Activated T-cell treated with anti-CD3 and anti-CD28 coated beads for 48 hours (primary cell): ENCODE measurements around the gene AARSD1.
"Not testable (repeated sequence)": the region's sequence is repeated elsewhere in the genome, so short reads cannot be mapped to it uniquely, and the experiment has no call there.

ENCODE experiments used
- DNase-seq: peaks from one replicate; pipeline ENCODE4 v3.0.0-alpha.2; 2020; ENCODE audit warnings: low read depth

The AARSD1 gene

GRCh38 chr17:42980766-42981397 is 16.6 kb upstream of the AARSD1 start:
- DNase-seq: peak; percentile 64

GRCh38 chr17:42980274-42980765 is 16.1 kb upstream of the AARSD1 start, which contains the start of gene RUNDC1:
TSS of gene RUNDC1 (plus strand) at chr17:42980565. CDS start at chr17:42980577, 12 bp downstream.
- DNase-seq: peak; percentile 91

GRCh38 chr17:42979511-42980273 is 15.4 kb upstream of the AARSD1 start, which contains the start of gene PTGES3L:
TSS of gene PTGES3L (minus strand) at chr17:42980080. CDS start at chr17:42980053, 27 bp downstream.
- DNase-seq: peak; percentile 25

GRCh38 chr17:42975701-42976100 is 11.4 kb upstream of the AARSD1 start:
- DNase-seq: not testable (repeated sequence)

GRCh38 chr17:42975265-42975664 is 11.0 kb upstream of the AARSD1 start:
- DNase-seq: no peak

- not testable (repeated sequence) for DNase-seq
Measured at GRCh38 chr17:42973323-42973722, 9.1 kb upstream of the AARSD1 start.

DNA sequence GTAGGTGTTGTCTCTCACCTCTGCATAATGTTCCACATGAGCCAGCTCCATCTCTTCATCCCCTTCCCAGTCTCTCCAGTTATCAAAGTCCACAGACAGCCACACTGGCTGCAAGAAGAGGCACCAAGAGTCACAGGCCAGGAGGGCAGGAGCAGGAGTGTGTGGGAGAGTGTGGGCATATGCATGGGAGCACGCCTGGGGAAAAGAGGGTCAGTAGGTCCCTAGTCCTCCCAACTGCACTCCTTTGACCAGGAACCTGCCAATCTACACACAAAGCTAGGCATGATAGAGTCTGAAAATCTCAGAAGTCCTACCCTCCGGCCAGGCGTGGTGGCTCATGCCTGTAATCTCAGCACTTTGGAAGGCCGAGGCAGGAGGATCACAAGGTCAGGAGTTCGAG is 7.3 kb upstream of the AARSD1 start:
- DNase-seq: no peak

DNA sequence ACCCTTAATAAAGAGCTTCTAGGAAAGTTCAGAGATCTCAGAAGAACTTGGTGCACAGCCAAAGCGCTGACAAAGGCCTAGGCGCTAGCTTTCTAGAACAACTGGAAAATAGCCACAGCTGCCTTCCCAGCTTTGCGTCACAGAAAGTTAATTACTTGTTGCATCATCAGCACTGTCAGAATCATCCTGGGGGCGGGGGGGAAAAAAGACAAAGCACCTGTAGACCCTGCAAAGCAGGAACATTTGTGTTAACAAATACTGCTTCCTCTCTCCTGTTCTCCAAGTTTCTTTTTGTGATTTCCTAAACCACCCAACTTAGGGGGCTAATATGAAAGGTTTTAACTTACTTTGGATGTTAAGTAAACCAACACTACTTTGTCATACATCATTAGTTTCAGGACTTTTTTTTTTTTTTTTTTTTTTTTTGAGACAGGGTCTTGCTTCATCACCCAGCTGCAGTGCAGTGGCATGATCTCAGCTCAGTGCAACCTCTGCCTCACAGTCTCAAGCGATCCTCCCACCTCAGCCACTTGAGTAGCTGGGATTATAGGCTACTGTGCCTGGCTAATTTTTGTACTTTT is 4.8 kb upstream of the AARSD1 start:
- no peak for DNase-seq

DNA sequence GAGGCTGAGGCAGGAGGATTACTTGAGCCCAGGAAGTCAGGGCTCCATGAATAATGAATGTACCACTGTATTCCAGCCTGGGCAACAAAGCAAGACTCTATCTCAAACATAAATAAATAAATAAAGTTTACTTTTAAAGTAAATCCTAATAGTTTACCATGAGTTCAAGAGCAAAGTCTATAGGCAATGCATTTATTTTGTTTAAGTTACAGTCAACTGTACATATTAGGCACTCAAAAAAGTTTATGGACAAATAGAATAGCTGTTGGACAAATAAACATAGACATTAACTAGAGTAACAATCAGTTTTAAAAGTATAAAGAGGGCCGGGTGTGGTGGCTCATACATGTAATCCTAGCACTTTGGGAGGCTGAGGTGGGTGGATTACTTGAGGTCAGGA is 3.7 kb upstream of the AARSD1 start:
- no peak for DNase-seq

DNA sequence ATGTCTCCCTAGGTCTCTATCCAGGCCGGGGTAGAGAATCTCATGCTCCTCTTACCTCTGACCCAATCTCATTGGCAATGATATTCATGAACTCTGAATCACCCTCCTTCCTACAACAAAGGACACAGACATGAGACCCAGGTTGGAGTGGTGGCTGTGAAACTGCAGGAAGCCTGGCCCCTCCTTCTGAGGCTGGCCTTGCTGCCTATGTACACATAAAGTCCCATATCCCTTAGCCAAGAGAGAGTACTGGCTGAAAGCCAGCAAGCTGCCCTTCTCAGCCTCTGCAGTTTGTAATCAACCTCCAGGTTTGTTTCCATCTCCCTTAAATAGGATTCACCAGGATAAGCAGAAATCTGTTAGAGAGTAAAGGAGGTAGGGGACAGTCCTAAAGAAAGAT is 10.6 kb downstream of the AARSD1 start:
- no peak for DNase-seq

- no peak for DNase-seq
Measured at GRCh38 chr17:42950044-42950783, 14.0 kb downstream of the AARSD1 start.

DNA sequence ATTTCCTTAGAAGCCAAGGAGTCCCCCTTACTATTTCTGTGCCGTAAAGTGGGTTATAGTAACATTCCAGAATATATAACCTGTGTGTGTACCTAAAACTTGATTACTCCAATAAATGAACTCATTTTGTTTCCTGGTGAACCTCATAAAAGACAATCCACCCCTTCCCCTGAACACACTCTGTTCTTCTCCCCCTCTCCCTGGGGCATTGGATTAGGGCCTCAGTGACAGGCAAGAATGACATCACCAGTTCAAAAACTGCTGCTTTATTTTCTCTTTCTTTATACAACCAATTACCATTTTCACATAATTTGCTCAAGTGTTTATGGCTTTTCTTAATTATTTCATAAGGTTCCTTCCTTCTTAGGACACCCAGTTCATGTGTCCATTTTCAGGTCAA is 17.4 kb downstream of the AARSD1 start:
- DNase-seq: no peak

- DNase-seq: no peak
Measured at GRCh38 chr17:42944211-42944610, 20.0 kb downstream of the AARSD1 start.

DNA sequence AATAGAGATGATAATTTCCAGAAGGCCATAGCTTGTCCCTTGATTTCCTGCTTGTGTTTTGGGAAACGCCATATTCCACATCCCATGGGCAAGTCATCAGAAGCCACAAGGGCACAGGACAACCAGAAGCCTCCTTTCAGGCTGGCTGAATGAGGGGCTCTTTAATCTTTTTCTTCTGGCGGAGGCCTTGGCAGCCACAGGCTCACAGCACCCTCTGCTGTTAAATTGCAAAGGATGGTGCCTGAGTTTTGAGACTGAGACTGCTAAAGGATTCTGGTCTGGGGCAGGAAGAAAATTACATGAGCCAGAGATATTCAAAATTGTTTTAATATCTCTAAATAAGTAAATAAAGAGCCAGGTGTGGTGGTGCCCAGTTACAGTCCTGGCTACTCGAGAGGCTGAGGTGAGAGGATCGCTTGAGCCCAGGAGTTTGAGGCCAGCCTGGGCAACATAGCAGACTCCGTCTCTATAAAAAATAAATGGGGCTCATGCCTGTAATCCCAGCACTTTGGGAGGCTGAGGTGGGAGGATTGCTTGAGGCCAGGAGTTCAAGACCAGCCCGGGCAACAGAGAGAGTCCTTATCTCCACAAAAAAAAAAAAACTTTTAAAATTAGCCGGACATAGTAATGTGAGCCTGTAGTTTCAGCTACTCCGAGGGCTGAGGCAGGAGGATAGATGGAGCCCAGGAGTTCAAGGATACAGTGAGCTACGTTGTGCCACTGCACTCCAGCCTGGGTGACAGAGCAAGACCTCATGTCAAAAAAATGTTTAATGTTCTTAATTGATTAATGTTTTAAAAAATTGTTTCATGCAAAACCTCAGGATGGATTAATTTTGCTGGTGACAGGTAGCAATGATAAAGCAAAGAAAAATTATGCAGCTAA is 26.3 kb downstream of the AARSD1 start:
- peak; percentile 15 for DNase-seq

GRCh38 chr17:42929497-42929844 is 34.8 kb downstream of the AARSD1 start:
- no peak for DNase-seq

DNA sequence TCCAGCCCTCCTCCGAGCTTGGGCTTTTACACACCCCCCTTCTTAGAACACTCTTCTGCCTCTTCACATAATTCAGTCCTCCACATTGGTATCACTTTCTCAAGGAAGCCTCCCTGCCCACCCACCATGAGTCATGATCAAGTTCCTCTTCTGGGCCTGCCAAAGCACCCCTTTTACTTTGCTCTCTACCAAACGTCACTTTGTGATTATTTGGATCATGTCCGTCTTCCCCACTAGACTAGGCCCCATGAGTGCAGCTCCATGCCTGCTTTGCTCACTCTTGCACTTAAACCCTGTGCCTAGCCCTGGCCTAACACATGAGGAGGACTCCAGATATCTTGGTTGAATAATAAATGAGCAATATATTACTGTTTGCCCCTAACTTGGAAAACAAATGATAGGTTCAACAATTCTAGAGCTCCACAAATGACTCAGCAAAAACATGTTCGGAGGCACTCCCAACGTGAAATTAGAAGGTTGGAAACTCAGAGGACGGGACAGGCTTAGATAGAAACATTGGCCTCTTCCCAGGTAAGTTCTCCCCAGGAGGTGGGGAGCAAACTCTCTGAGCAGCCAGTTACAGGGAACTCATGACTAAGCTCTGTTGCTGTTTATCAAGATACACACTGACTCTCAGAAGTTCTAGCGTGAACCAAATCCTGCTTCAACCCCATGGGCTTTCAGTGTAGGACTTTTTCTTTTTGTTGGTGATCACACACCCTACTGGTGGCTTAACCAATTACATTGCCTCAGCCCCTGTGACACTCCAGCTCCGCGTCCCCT is 35.3 kb downstream of the AARSD1 start:
- DNase-seq: peak; percentile 29

DNA sequence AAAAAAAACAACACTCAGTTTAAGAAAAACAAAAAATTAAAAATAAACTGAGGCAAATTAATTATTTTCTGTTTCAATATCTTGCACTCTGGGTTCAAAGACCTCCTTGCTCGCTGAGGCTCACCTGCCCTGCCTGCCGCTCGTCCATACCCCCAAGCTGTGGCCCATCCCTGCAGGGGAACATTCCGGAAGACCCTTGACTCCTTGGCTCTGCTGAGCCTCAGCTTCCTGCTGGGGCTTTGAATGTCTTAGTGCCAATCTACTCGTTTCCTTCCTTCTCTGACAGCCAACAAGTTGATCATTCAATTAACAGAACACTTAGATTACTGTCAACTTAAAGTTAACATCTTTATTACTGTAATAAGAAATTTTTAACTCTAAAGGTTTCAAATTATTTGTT is 39.4 kb downstream of the AARSD1 start:
- DNase-seq: no peak

- not testable (repeated sequence) for DNase-seq
Measured at GRCh38 chr17:42923472-42923871, 40.8 kb downstream of the AARSD1 start.

GRCh38 chr17:42922294-42922693 is 42.0 kb downstream of the AARSD1 start:
- no peak for DNase-seq

DNA sequence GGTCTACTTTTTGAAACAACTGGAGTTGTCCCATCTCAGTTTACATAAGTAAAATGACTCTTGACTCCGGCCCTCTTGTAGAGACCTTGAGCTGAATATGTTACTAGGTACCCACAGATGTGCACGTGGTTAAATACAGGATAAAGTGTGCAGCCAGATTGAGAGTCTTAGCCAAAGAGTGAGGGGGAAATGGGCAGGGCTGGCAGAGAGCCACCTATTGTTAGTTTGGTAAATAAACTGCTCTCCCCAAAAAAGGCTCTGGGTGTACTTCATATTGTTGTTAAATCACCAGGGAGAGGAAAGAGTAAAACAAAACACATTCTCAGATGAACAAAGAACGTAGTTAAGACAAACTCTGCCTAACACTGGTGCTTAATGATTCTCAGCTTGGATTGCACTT is 43.3 kb downstream of the AARSD1 start:
- DNase-seq: no peak
